IMR-90 (cell line): ENCODE data around the gene CALR. TPM values are rescaled to one million over a fixed set of nuclear protein-coding genes. Genes with fewer than 3 reads are reported as not detected.
"Not testable (repeated sequence)": the region's sequence is repeated elsewhere in the genome, so short reads cannot be mapped to it uniquely, and the experiment has no call there.

Source experiments
- ATAC-seq: fragments of 200-7000 bp; cut with Tn5 transposase; 2 replicates; pipeline ENCODE4 v1.9.1; 2020; ENCODE audit warnings: low read depth, mild to moderate bottlenecking, moderate library complexity
- BruUV-seq: library from RNA; stranded (reverse); fragments of 400-500 nt; replicated peaks from 2 replicates; lab custom pipeline; 2021; lab: Mats Ljungman, UMichigan
- CTCF ChIA-PET: fragments of 300-600 bp; formaldehyde crosslinking; extraction: SDS; loops from one replicate; lab custom pipeline; 2021; ENCODE audit warnings: antibody characterized with exemption; lab: Yijun Ruan, JAX
- POLR2A ChIA-PET: fragments of 300-600 bp; sonication (Branson Sonifier 250); formaldehyde crosslinking; loops from one replicate; lab custom pipeline; 2022; ENCODE audit warnings: antibody characterized with exemption; ENCODE audit not compliant: unreplicated experiment; lab: Charles Lee
- DNase-seq: peaks from one replicate; pipeline ENCODE4 v3.0.0; 2013
- H2AFZ ChIP-seq: replicated peaks from 2 replicates; pipeline ENCODE3; 2013; ENCODE audit warnings: low read length, mild to moderate bottlenecking; ENCODE audit not compliant: poor library complexity
- H2AK5ac ChIP-seq: 2 replicates; pipeline ENCODE4 v1.6.1; 2013; ENCODE audit warnings: low read depth, low read length, inconsistent platforms
- H2AK9ac ChIP-seq: replicated peaks from 2 replicates; pipeline ENCODE3; 2013; ENCODE audit warnings: mild to moderate bottlenecking, low read depth, low read length, moderate library complexity; ENCODE audit not compliant: poor library complexity
- H2BK120ac ChIP-seq: 2 replicates; pipeline ENCODE4 v1.6.1; 2013; ENCODE audit warnings: low read depth, low read length, inconsistent platforms
- H2BK15ac ChIP-seq: 3 replicates; pipeline ENCODE4 v1.6.1; 2013; ENCODE audit warnings: low read depth, low read length, inconsistent platforms
- H2BK20ac ChIP-seq: 2 replicates; pipeline ENCODE4 v1.6.1; 2013; ENCODE audit warnings: low read depth, mild to moderate bottlenecking, inconsistent platforms, low read length, moderate library complexity
- H2BK5ac ChIP-seq: 2 replicates; pipeline ENCODE4 v1.6.1; 2013; ENCODE audit warnings: mild to moderate bottlenecking, low read depth, low read length, inconsistent platforms; ENCODE audit not compliant: poor library complexity, severe bottlenecking
- H3K14ac ChIP-seq: replicated peaks from 2 replicates; pipeline ENCODE4 v1.6.1; 2013; ENCODE audit warnings: low read depth, low read length, inconsistent platforms
- H3K18ac ChIP-seq: 2 replicates; pipeline ENCODE4 v1.6.1; 2013; ENCODE audit warnings: low read depth, low read length, control low read depth
- H3K23ac ChIP-seq: 2 replicates; pipeline ENCODE4 v1.6.1; 2013; ENCODE audit warnings: low read depth, low read length, inconsistent platforms
- H3K27ac ChIP-seq: 2 replicates; pipeline ENCODE4 v1.5.1; 2013; ENCODE audit warnings: mild to moderate bottlenecking, control low read depth, low read length; ENCODE audit not compliant: insufficient read depth
- H3K27me3 ChIP-seq: 2 replicates; pipeline ENCODE4 v1.6.1; 2013; ENCODE audit warnings: low read length; ENCODE audit not compliant: control insufficient read depth, insufficient read depth
- H3K36me3 ChIP-seq: 2 replicates; pipeline ENCODE4 v1.6.1; 2013; ENCODE audit warnings: low read length, mixed read lengths; ENCODE audit not compliant: control insufficient read depth, insufficient read depth
- H3K4ac ChIP-seq: 2 replicates; pipeline ENCODE4 v1.6.1; 2013; ENCODE audit warnings: low read depth, low read length, inconsistent platforms
- H3K4me1 ChIP-seq: 2 replicates; pipeline ENCODE4 v1.6.1; 2013; ENCODE audit warnings: low read length, mixed read lengths; ENCODE audit not compliant: control insufficient read depth, insufficient read depth
- H3K4me2 ChIP-seq: 2 replicates; pipeline ENCODE4 v1.6.1; 2013; ENCODE audit warnings: low read depth, mild to moderate bottlenecking, control low read depth, low read length, moderate library complexity
- H3K4me3 ChIP-seq: 2 replicates; pipeline ENCODE4 v1.5.1; 2013; ENCODE audit warnings: low read depth, mild to moderate bottlenecking, control low read depth, low read length, moderate library complexity; ENCODE audit not compliant: insufficient read depth
- H3K56ac ChIP-seq: 2 replicates; pipeline ENCODE4 v1.6.1; 2013; ENCODE audit warnings: low read length, inconsistent platforms; ENCODE audit not compliant: insufficient read depth; ENCODE audit errors: extremely low read depth
- H3K79me1 ChIP-seq, 2 experiments: 2 replicates each; pipeline ENCODE4 v1.6.1; 2013; ENCODE audit warnings: low read length in 2 of 2, inconsistent platforms in 1 of 2, low read depth in 1 of 2
- H3K9ac ChIP-seq: 2 replicates; pipeline ENCODE4 v1.6.1; 2013; ENCODE audit warnings: low read depth, low read length, control low read depth
- H3K9me1 ChIP-seq: 2 replicates; pipeline ENCODE4 v1.6.1; 2013; ENCODE audit warnings: low read length, inconsistent platforms; ENCODE audit not compliant: insufficient read depth
- H3K9me3 ChIP-seq: 2 replicates; pipeline ENCODE4 v1.6.1; 2013; ENCODE audit warnings: low read length; ENCODE audit not compliant: control insufficient read depth, insufficient read depth
- H4K20me1 ChIP-seq: 2 replicates; pipeline ENCODE4 v1.6.1; 2013; ENCODE audit warnings: low read length, inconsistent platforms; ENCODE audit not compliant: insufficient read depth
- H4K5ac ChIP-seq: 2 replicates; pipeline ENCODE4 v1.6.1; 2013; ENCODE audit warnings: mild to moderate bottlenecking, low read depth, low read length, control low read depth
- H4K8ac ChIP-seq, 2 experiments: 2 replicates each; pipeline ENCODE4 v1.6.1; 2013; ENCODE audit warnings: low read depth in 2 of 2, low read length in 2 of 2, control low read depth in 1 of 2, inconsistent platforms in 1 of 2
- H4K91ac ChIP-seq: 2 replicates; pipeline ENCODE4 v1.6.1; 2013; ENCODE audit warnings: low read depth, low read length, inconsistent platforms; ENCODE audit not compliant: insufficient read depth
- ELK1 ChIP-seq: fragments of 150-350 bp; IDR thresholded peaks from 2 replicates; pipeline ENCODE4 v1.6.1; 2016; ENCODE audit warnings: low read depth, mild to moderate bottlenecking, low read length, moderate library complexity, borderline replicate concordance
- NFE2L2 ChIP-seq: fragments of 150-350 bp; IDR thresholded peaks from 2 replicates; pipeline ENCODE4 v1.6.1; 2016; ENCODE audit warnings: low read depth, mild to moderate bottlenecking, low read length
- POLR2A ChIP-seq: IDR thresholded peaks from 2 replicates; pipeline ENCODE4 v1.6.1; 2012; ENCODE audit warnings: mild to moderate bottlenecking, low read depth, low read length
- WGBS, 2 experiments: methylation state at CpG; one replicate each; pipeline versions ENCODE4 v1.1.5 to v1.1.7; 2013; ENCODE audit warnings: missing lambda C conversion rate in 2 of 2; ENCODE audit not compliant: insufficient read length in 1 of 2; ENCODE audit errors: extremely low coverage in 2 of 2; 5-methylcytosine and 5-hydroxymethylcytosine counted together
- dilution Hi-C: fragments of 300-500 bp; cut with HindIII; formaldehyde crosslinking; loops from one replicate; pipeline ENCODE4 v1.14.3; 2018; ENCODE audit warnings: low sequenced_read_pairs; ENCODE audit not compliant: unreplicated experiment
- in situ Hi-C: fragments of 300-500 bp; cut with MboI; formaldehyde crosslinking; loops from 3 replicates; pipeline ENCODE4 v1.14.3; 2019; ENCODE audit warnings: low sequenced_read_pairs, inconsistent platforms, mixed read lengths
- intact Hi-C: fragments of 100-400 bp; cut with micrococcal nuclease; formaldehyde crosslinking; loops from 2 replicates; pipeline ENCODE4 v1.10.0; 2022
- polyA plus RNA-seq, 3 experiments: library from polyadenylated mRNA; depleted of rRNA; stranded (reverse); fragments of >200 nt; gene quantifications; 2 replicates each; pipeline ENCODE4 v1.2.3, GENCODE V29; 2012; ENCODE audit warnings: low replicate concordance in 1 of 3
- total RNA-seq: library from RNA; depleted of rRNA; stranded (reverse); fragments of >200 nt; gene quantifications from 2 replicates; pipeline ENCODE4 v1.2.3, GENCODE V29; 2012

The CALR gene
- total and polyA plus RNA-seq, 2 of the 4 experiments (the other 2 are of a cell fraction) = 1,932 to 3,358 TPM

- TF ChIP-seq POLR2A (peak; percentile 100), ELK1 (no peak), NFE2L2 (no peak)
Measured at GRCh38 chr19:12937927-12938778, at the start of gene CALR (continued).

- H2BK15ac ChIP-seq, H3K9me3 ChIP-seq, H2AK9ac ChIP-seq, H2BK20ac ChIP-seq, in situ Hi-C loops, H3K36me3 ChIP-seq, H3K27ac ChIP-seq, CTCF ChIA-PET, H3K18ac ChIP-seq, H2AK5ac ChIP-seq, H4K5ac ChIP-seq, H2BK5ac ChIP-seq, H3K56ac ChIP-seq, H3K14ac ChIP-seq, H4K20me1 ChIP-seq, H2BK120ac ChIP-seq, H4K8ac ChIP-seq, H3K4ac ChIP-seq, H3K9ac ChIP-seq, dilution Hi-C loops, H3K4me1 ChIP-seq, POLR2A ChIA-PET, H4K91ac ChIP-seq, BruUV-seq, H3K23ac ChIP-seq, H3K9me1 ChIP-seq, ATAC-seq, DNase-seq: not testable (repeated sequence)
- peaks cover 10 to 12% of the 10 kb centered on the region in 2 experiments; a peak in 3 of 4 replicates for H3K79me1 ChIP-seq
- intact Hi-C loops = loop anchor here (2.0 kb wide), 1 partner anchor 74 kb away; no protein-coding TSS in a partner anchor
- 0% methylated on average over 3 of the region's 10 CpGs; no CpG with 5 or more reads in 1 of the 2 experiments for WGBS, 2 experiments
- peak overlapping the region; percentile 98 for H2AFZ ChIP-seq
- H3K27me3 ChIP-seq = peaks cover 25% of the 10 kb centered on the region
- peak overlapping the region; percentile 83 for H3K4me2 ChIP-seq
- peak overlapping the region; percentile 16 for H3K4me3 ChIP-seq
Measured at GRCh38 chr19:12890299-12890786, 48.1 kb upstream of the CALR start.
